Measurements from ENCODE around the gene CD9.

DNA sequence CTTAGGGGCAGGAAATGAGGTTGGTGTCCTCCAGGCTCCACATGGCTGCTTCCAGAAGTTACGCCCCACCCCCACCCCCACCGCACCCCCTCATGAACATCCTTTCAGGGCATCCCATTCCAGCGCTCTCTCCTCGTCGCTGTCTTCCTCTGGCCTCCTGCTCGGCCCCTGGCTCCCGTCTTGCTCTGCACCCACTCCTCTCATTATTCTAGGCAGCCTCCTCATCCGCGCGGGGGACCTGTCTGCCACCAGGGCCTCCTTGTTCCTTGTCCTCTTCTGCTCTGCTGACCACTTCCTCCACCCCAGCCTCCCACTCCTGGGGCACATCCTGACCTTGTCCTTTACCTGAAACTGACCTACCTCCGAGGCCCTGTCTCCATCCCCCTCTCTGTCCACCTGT lies 80.5 kb downstream of the CD9 start:
- TF ChIP-seq, protein P1, sequence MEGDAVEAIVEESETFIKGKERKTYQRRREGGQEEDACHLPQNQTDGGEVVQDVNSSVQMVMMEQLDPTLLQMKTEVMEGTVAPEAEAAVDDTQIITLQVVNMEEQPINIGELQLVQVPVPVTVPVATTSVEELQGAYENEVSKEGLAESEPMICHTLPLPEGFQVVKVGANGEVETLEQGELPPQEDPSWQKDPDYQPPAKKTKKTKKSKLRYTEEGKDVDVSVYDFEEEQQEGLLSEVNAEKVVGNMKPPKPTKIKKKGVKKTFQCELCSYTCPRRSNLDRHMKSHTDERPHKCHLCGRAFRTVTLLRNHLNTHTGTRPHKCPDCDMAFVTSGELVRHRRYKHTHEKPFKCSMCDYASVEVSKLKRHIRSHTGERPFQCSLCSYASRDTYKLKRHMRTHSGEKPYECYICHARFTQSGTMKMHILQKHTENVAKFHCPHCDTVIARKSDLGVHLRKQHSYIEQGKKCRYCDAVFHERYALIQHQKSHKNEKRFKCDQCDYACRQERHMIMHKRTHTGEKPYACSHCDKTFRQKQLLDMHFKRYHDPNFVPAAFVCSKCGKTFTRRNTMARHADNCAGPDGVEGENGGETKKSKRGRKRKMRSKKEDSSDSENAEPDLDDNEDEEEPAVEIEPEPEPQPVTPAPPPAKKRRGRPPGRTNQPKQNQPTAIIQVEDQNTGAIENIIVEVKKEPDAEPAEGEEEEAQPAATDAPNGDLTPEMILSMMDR (IDR thresholded peaks at IDR 0.05; ENCODE audit: borderline replicate concordance, extremely low read depth, low read length, poor library complexity, severe bottlenecking): no peak
- no peak for TF ChIP-seq EZH2 (IDR thresholded peaks at IDR 0.05; ENCODE audit: borderline replicate concordance, low read depth, low read length, severe bottlenecking)

All from DND-41 (cell line).